HG02759 (cell line): Measurements from ENCODE around the gene IFIT1B.
A peak's percentile ranks its signal among the peaks of the same experiment; 100 is the strongest.
"Not testable (repeated sequence)": the region's sequence is repeated elsewhere in the genome, so short reads cannot be mapped to it uniquely, and the experiment has no call there.

Experiments
- ATAC-seq: cut with Tn5 transposase; IDR thresholded peaks from one replicate; pipeline ENCODE4 v1.9.1; 2021; ENCODE audit warnings: mild to moderate bottlenecking, moderate library complexity; ENCODE audit not compliant: unreplicated experiment

IFIT1B gene

GRCh38 chr10:89379103-89379502 is 1.2 kb downstream of the IFIT1B start:
- no peak for ATAC-seq

- ATAC-seq, result no peak
Measured at GRCh38 chr10:89382757-89383156, 4.9 kb downstream of the IFIT1B start.

GRCh38 chr10:89384474-89385340 is 6.9 kb downstream of the IFIT1B start:
- ATAC-seq, result no peak

- ATAC-seq, result no peak
Measured at GRCh38 chr10:89388806-89389205, 10.9 kb downstream of the IFIT1B start.

- ATAC-seq, result no peak
Measured at GRCh38 chr10:89389254-89389653, 11.4 kb downstream of the IFIT1B start.

GRCh38 chr10:89390476-89391225 is 12.8 kb downstream of the IFIT1B start:
- no peak for ATAC-seq

- ATAC-seq, result not testable (repeated sequence)
Measured at GRCh38 chr10:89391226-89391576, 13.3 kb downstream of the IFIT1B start.

- ATAC-seq, result peak; percentile 88
Measured at GRCh38 chr10:89391907-89392756, 14.3 kb downstream of the IFIT1B start, which contains the start of gene IFIT1. IFIT1 (plus strand) TSS chr10:89392623; CDS start chr10:89392713, 90 bp downstream.

GRCh38 chr10:89392974-89393373 is 15.1 kb downstream of the IFIT1B start:
- ATAC-seq, result no peak

GRCh38 chr10:89393898-89394297 is 16.0 kb downstream of the IFIT1B start:
- no peak for ATAC-seq

GRCh38 chr10:89395141-89395540 is 17.3 kb downstream of the IFIT1B start:
- no peak for ATAC-seq

- no peak for ATAC-seq
Measured at GRCh38 chr10:89398003-89398749, 20.3 kb downstream of the IFIT1B start.

- ATAC-seq, result no peak
Measured at GRCh38 chr10:89399956-89400355, 22.1 kb downstream of the IFIT1B start.

- ATAC-seq, result no peak
Measured at GRCh38 chr10:89403043-89403442, 25.2 kb downstream of the IFIT1B start.

GRCh38 chr10:89404104-89405047 is 26.5 kb downstream of the IFIT1B start:
- ATAC-seq, result no peak

GRCh38 chr10:89406178-89406577 is 28.3 kb downstream of the IFIT1B start:
- not testable (repeated sequence) for ATAC-seq

GRCh38 chr10:89407792-89408191 is 29.9 kb downstream of the IFIT1B start:
- not testable (repeated sequence) for ATAC-seq

- ATAC-seq, result not testable (repeated sequence)
Measured at GRCh38 chr10:89409282-89409681, 31.4 kb downstream of the IFIT1B start.

GRCh38 chr10:89410551-89410950 is 32.7 kb downstream of the IFIT1B start:
- not testable (repeated sequence) for ATAC-seq
